SKM-1 treated with dmso at 0.1 percent for 144 hours (cell line): ENCODE data around the gene GPR119.
"Not testable (repeated sequence)": the region's sequence is repeated elsewhere in the genome, so short reads cannot be mapped to it uniquely, and the experiment has no call there.

ENCODE experiments used
- DNase-seq: peaks from one replicate; lab custom pipeline; 2025; ENCODE audit not compliant: unreplicated experiment; lab: John Stamatoyannopoulos, UW

Gene GPR119

GRCh38 chrX:130385520-130385919 is at the start of gene GPR119:
TSS of gene GPR119 (minus strand) at chrX:130385674. CDS start at chrX:130385447, 227 bp downstream.
- no peak for DNase-seq

GRCh38 chrX:130429236-130429635 is 43.8 kb upstream of the GPR119 start:
- not testable (repeated sequence) for DNase-seq

GRCh38 chrX:130426531-130426930 is 41.1 kb upstream of the GPR119 start:
- no peak for DNase-seq

GRCh38 chrX:130419263-130419662 is 33.8 kb upstream of the GPR119 start:
- no peak for DNase-seq

- DNase-seq, result no peak
These were observed 33.3 kb upstream of the GPR119 start for GRCh38 chrX:130418740-130419139.

GRCh38 chrX:130418066-130418465 is 32.6 kb upstream of the GPR119 start:
- no peak for DNase-seq

- no peak for DNase-seq
These were observed 31.3 kb upstream of the GPR119 start for GRCh38 chrX:130416785-130417184.

GRCh38 chrX:130415201-130415600 is 29.7 kb upstream of the GPR119 start:
- no peak for DNase-seq

GRCh38 chrX:130414800-130415199 is 29.3 kb upstream of the GPR119 start:
- DNase-seq, result no peak

GRCh38 chrX:130413415-130413814 is 27.9 kb upstream of the GPR119 start:
- no peak for DNase-seq

GRCh38 chrX:130402208-130402684 is 16.8 kb upstream of the GPR119 start:
- DNase-seq, result no peak

- peak; percentile 51 for DNase-seq
These were observed 16.1 kb upstream of the GPR119 start, which contains the start of gene RBMX2 for GRCh38 chrX:130401415-130402207. TSS of gene RBMX2 (plus strand) at chrX:130401987. CDS start at chrX:130402033, 46 bp downstream.

GRCh38 chrX:130395341-130395740 is 9.9 kb upstream of the GPR119 start:
- no peak for DNase-seq

- DNase-seq, result no peak
These were observed 8.1 kb upstream of the GPR119 start for GRCh38 chrX:130393451-130394074.

- DNase-seq, result no peak
These were observed 934 bp upstream of the GPR119 start for GRCh38 chrX:130386408-130386808.

- no peak for DNase-seq
These were observed 7.3 kb downstream of the GPR119 start for GRCh38 chrX:130378024-130378669.

GRCh38 chrX:130376077-130376476 is 9.4 kb downstream of the GPR119 start:
- no peak for DNase-seq

- DNase-seq, result not testable (repeated sequence)
These were observed 33.4 kb downstream of the GPR119 start for GRCh38 chrX:130352050-130352449.

- no peak for DNase-seq
These were observed 33.9 kb downstream of the GPR119 start for GRCh38 chrX:130351567-130351966.

GRCh38 chrX:130347321-130347720 is 38.2 kb downstream of the GPR119 start:
- DNase-seq, result no peak

GRCh38 chrX:130343411-130343810 is 42.1 kb downstream of the GPR119 start:
- no peak for DNase-seq

GRCh38 chrX:130340271-130340670 is 45.2 kb downstream of the GPR119 start:
- no peak for DNase-seq
